CD4-positive, alpha-beta T cell (primary cell): ENCODE measurements around the gene GLP1R. TPM values are rescaled to one million over a fixed set of nuclear protein-coding genes. Genes with fewer than 3 reads are reported as not detected.

Experiments used
- ATAC-seq: fragments of 200-7000 bp; cut with Tn5 transposase; one replicate; pipeline ENCODE4 v1.10.0; 2022; ENCODE audit warnings: mild to moderate bottlenecking; ENCODE audit not compliant: poor library complexity
- CTCF ChIA-PET: fragments of 350-600 bp; sonication (Branson Sonifier 250); formaldehyde crosslinking; loops from one replicate; lab custom pipeline; 2021; ENCODE audit warnings: antibody characterized with exemption, inconsistent platforms; lab: Charles Lee
- POLR2A ChIA-PET: fragments of 350-600 bp; sonication (Branson Sonifier 250); formaldehyde crosslinking; loops from one replicate; lab custom pipeline; 2021; ENCODE audit warnings: antibody characterized with exemption, inconsistent platforms; lab: Charles Lee
- DNase-seq, 14 experiments: peaks; one replicate each; pipeline ENCODE4 v3.0.0-alpha.2; 2013 to 2020; ENCODE audit warnings: mixed read lengths in 2 of 14
- H3K27ac ChIP-seq, 2 donors: one replicate each; pipeline versions ENCODE4 v1.5.1 to v1.7.0; 2013; ENCODE audit warnings: low read length in 2 of 2, low read depth in 1 of 2, mild to moderate bottlenecking in 1 of 2
- H3K27me3 ChIP-seq, 2 experiments: 1 replicate in 1 of 2; 2 replicates in 1 of 2; pipeline versions ENCODE4 v1.6.1 to v1.7.0; 2013; ENCODE audit warnings: low read length in 2 of 2, control low read depth in 1 of 2, mild to moderate bottlenecking in 1 of 2, moderate library complexity in 1 of 2; ENCODE audit not compliant: insufficient read depth in 2 of 2, control insufficient read depth in 1 of 2
- H3K36me3 ChIP-seq: one replicate; pipeline ENCODE4 v1.6.1; 2013; ENCODE audit warnings: low read length, control low read depth; ENCODE audit not compliant: insufficient read depth
- H3K4me1 ChIP-seq: one replicate; pipeline ENCODE4 v1.6.1; 2013; ENCODE audit warnings: low read length, control low read depth; ENCODE audit not compliant: insufficient read depth
- H3K4me3 ChIP-seq: one replicate; pipeline ENCODE4 v1.5.1; 2013; ENCODE audit warnings: mild to moderate bottlenecking, low read length, moderate library complexity
- H3K9me3 ChIP-seq, 2 experiments: 1 replicate in 1 of 2; 2 replicates in 1 of 2; pipeline versions ENCODE4 v1.6.1 to v1.7.0; 2013; ENCODE audit warnings: low read length in 2 of 2, mild to moderate bottlenecking in 2 of 2, control low read depth in 1 of 2, moderate library complexity in 1 of 2; ENCODE audit not compliant: control insufficient read depth in 1 of 2, insufficient read depth in 1 of 2
- H3K27ac Mint-ChIP-seq: one replicate; pipeline ENCODE4 v1.8.0; 2020; ENCODE audit warnings: mixed read lengths
- H3K27me3 Mint-ChIP-seq: one replicate; pipeline ENCODE4 v1.8.0; 2021; ENCODE audit warnings: mixed read lengths
- H3K36me3 Mint-ChIP-seq: one replicate; pipeline ENCODE4 v1.8.0; 2021; ENCODE audit warnings: low read depth, mixed read lengths
- H3K4me1 Mint-ChIP-seq: one replicate; pipeline ENCODE4 v1.8.0; 2021; ENCODE audit warnings: low read depth, mixed read lengths
- H3K4me3 Mint-ChIP-seq: one replicate; pipeline ENCODE4 v1.8.0; 2020; ENCODE audit warnings: mild to moderate bottlenecking, mixed read lengths
- H3K9me3 Mint-ChIP-seq: one replicate; pipeline ENCODE4 v1.8.0; 2020; ENCODE audit warnings: mixed read lengths
- CTCF ChIP-seq: fragments of 200-600 bp; IDR thresholded peaks from one replicate; pipeline ENCODE4 v1.8.0; 2022; ENCODE audit warnings: antibody characterized with exemption, mild to moderate bottlenecking
- intact Hi-C, 2 experiments: fragments of 100-400 bp; cut with DNase I in 1 of 2; cut with micrococcal nuclease in 1 of 2; formaldehyde crosslinking; loops; one replicate each; pipeline versions ENCODE4 v1.15.1 to v1.9.0; 2023 to 2025; cut with DNase I, micrococcal nuclease
- total RNA-seq, 174 experiments: library from RNA in 2 of 174; stranded (reverse) in 2 of 174; gene quantifications; one replicate each; pipeline ENCODE4 v1.2.3 and lab custom pipeline; 2021 to 2026

Gene GLP1R
- total RNA-seq, 2 experiments from 2014 or later = not detected

DNA sequence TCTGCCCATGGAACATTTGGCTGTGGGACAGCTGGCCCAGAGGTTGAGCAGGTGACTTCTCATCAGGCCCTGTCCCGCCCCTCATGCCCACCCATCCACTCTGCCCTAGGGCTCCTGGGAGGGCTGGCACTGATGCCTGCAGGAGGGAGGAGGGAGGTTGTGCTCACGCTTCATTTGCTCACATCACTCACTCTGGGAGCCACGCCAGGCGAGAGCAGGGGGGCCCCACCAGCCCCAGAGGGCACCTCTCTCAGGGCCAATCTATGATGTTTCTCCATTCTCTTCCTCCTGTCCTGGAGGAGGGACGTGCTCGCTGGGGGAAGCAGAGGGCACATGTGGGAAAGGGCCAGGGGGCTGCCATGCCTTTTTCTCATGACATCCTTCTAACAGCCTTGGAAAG lies 10.9 kb upstream of the GLP1R start:
- no peak for TF ChIP-seq CTCF
- no peaks in the 10 kb centered on the region for H3K4me1 ChIP-seq
- ChIA-PET CTCF (no interaction called here), POLR2A (no interaction called here)
- peaks cover 74% of the 10 kb centered on the region for H3K27me3 Mint-ChIP-seq
- intact Hi-C loops = no loop called here
- H3K27ac ChIP-seq = no peak overlapping the region
- H3K9me3 Mint-ChIP-seq = no peaks in the 10 kb centered on the region
- ATAC-seq = no peak
- H3K4me1 Mint-ChIP-seq = no peaks in the 10 kb centered on the region
- no peaks in the 10 kb centered on the region for H3K36me3 Mint-ChIP-seq
- DNase-seq = no peak
- H3K4me3 ChIP-seq = no peak overlapping the region
- H3K27me3 ChIP-seq = peaks cover 0 to 12% of the 10 kb centered on the region in 2 experiments
- no peak overlapping the region for H3K4me3 Mint-ChIP-seq
- no peaks in the 10 kb centered on the region for H3K36me3 ChIP-seq
- peaks cover 0 to 3% of the 10 kb centered on the region in 2 experiments for H3K9me3 ChIP-seq
- no peak overlapping the region for H3K27ac Mint-ChIP-seq

DNA sequence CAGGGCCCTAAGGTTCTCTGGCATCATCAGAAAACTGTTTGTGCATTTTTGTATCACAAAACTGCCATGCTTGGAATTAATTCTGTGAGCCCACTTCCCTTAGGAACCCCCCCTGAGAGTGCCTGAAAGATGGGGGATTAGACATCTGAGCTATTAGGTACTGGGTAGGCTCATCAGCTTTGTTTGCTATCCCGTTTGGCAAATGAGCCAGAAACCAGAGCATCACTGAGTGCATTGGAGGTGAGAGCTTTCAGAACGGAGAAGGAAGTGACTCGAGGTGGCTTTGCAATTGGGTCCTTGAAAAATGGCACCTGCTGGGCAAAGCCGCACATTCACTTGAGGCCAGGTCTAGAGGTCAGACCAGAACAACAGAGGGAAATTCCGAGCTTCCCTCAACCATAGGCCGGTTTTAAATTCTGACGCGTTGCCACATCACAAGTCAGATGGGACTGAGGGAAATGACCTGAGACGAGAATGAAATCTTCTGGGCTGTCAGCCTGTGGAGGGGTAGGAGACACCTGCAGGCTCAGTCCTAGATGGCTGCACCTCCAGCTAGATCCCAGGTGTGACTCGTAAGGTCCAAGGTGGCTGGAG lies 8.4 kb upstream of the GLP1R start:
- Histone ChIP-seq H3K4me3 (no peak overlapping the region), H3K27ac (no peak overlapping the region), H3K27me3 (peaks cover 0 to 15% of the 10 kb centered on the region in 2 experiments), H3K4me1 (no peaks in the 10 kb centered on the region), H3K9me3 (peaks cover 0 to 3% of the 10 kb centered on the region in 2 experiments), H3K36me3 (no peaks in the 10 kb centered on the region)
- ATAC-seq = no peak
- Mint-ChIP-seq H3K27me3 (peaks cover 65% of the 10 kb centered on the region), H3K9me3 (no peaks in the 10 kb centered on the region), H3K4me1 (no peaks in the 10 kb centered on the region), H3K36me3 (no peaks in the 10 kb centered on the region), H3K4me3 (no peak overlapping the region), H3K27ac (no peak overlapping the region)
- DNase-seq = no peak
- CTCF ChIA-PET = no interaction called here
- no peak for TF ChIP-seq CTCF
- POLR2A ChIA-PET = no interaction called here
- intact Hi-C loops = no loop called here

DNA sequence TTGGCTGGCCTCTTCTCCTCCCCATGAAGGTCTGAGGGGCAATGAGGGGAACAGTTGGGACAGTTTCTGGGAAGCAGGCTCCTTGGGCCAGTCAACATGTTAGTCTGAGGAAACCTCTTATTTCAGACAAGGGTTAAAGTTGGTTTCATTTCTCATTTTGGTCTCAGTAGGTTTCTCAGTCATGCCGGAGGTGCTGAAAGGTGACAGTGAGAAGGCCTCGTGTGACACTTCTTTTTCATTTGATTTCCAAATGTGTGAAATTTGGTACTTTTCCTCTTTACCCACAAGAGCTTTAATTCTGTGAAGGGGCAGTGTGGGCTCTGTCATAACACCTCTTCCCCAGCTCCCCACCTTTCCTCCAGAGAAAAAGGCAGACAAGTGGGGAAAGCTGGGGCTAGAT lies 7.5 kb upstream of the GLP1R start:
- no peak for TF ChIP-seq CTCF
- Mint-ChIP-seq H3K4me1 (no peaks in the 10 kb centered on the region), H3K27ac (no peak overlapping the region), H3K27me3 (peaks cover 58% of the 10 kb centered on the region), H3K9me3 (no peaks in the 10 kb centered on the region), H3K36me3 (no peaks in the 10 kb centered on the region), H3K4me3 (no peak overlapping the region)
- no peak overlapping the region for H3K27ac ChIP-seq
- H3K36me3 ChIP-seq = no peaks in the 10 kb centered on the region
- no peaks in the 10 kb centered on the region for H3K4me1 ChIP-seq
- CTCF ChIA-PET = no interaction called here
- intact Hi-C loops = no loop called here
- H3K27me3 ChIP-seq = peaks cover 0 to 16% of the 10 kb centered on the region in 2 experiments
- POLR2A ChIA-PET = no interaction called here
- DNase-seq = no peak
- ATAC-seq = no peak
- H3K4me3 ChIP-seq = no peak overlapping the region
- H3K9me3 ChIP-seq = peaks cover 0 to 3% of the 10 kb centered on the region in 2 experiments
